Inferior parietal cortex (tissue), 1 donor: ENCODE data around the gene SIRPB1.
"Not testable (repeated sequence)": the region's sequence is repeated elsewhere in the genome, so short reads cannot be mapped to it uniquely, and the experiment has no call there.

Experiments
- DNase-seq: peaks from one replicate; pipeline ENCODE4 v3.0.0-alpha.2; 2016; ENCODE audit errors: extremely low spot score

Gene SIRPB1

DNA sequence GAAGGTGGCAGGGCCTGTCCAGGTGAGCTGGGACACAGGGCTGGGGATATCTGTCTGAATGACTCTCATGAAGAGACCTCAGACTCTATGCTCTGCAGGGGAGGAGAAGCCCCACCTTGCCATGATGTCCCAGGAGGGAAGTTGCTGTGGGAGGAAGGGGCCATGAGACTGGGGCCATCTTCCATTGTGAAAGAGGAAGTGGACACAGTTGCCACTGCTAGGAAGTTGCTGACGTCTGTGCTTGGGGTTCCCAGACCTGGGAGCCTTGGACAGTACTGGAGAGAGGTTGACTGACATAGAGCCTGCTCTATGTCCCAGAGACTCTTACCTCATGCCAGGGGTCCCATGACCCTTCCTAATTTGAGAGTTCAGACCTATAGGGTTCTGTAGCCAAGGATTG is 24.5 kb downstream of the SIRPB1 start:
- no peak for DNase-seq

DNA sequence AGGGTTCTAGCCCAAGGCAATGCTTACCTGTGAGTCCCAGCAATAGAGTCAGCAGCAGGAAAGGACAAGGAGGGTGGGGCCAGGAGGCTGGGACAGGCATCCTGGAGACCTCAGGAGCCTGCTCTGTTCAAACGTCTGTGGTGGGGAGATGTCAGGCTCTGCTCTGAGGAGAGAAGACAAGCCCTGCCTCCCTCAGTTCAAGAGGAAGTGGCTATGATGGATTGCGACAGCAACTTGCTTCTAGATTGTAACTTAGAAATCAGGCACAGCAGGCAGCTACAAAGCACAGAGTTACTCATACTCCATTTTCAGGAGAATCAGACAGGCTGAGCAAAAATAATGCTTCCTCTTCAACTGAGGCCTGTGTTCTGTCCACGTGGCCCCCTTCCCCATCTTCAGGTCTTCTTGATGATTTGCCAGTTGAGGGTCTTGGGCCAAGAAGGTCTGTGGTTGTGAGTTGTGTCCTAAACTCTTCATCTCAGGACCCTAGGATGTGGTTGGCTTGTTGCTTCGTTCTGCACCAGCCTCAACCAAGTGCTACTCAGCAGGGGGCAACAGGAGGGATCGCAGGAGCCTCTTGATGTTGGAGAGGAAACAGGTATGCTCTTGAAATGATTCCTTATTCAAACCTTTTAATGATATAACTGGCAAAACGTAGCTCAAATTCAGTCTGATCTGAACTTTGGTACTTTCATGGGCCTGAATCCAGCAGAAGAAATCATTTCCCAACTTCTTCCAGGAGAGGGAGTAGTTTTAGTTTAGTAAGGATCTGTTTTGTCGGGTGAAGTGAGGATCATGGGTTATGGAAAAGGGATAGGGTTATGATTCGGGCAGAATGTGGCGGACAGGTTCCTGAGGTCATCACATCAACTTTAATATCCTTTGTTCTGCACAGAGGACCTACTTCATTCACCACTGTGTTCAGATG is 31.0 kb downstream of the SIRPB1 start:
- no peak for DNase-seq

DNA sequence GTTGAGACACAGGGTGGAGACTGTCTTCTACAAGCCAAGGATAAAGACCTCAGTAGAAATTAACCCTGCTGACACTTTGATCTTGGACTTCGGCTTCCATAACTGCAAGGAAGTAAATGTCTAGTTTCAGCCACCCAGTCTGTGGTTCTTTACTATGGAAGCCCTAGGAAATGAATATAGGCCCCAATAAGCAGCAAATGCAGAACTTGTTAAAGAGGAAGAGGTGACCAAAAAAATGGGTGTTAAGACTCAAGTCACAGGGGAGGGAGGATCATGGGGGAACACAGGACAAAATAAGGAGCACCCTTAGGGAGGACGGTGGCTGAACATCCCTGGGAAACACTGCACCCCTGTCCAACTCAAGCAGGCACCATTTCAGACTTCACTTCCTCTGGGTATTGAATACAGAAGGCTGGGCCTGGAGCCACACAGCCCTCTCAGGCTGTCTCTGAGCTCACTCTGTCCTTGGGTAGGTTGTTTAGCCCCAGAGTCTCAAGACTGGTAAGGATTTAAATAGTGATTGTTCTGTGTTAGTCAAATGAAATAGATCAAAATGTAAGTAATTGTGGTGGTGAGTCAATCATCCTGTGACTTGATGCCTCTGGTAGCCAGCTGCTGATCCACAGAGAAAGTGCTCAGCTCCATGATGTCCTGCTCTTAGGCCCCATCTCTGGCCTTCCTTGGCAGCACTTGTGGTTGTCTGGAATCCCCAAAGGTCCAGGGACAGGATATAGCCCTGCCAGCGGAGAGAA is 31.9 kb downstream of the SIRPB1 start:
- no peak for DNase-seq

DNA sequence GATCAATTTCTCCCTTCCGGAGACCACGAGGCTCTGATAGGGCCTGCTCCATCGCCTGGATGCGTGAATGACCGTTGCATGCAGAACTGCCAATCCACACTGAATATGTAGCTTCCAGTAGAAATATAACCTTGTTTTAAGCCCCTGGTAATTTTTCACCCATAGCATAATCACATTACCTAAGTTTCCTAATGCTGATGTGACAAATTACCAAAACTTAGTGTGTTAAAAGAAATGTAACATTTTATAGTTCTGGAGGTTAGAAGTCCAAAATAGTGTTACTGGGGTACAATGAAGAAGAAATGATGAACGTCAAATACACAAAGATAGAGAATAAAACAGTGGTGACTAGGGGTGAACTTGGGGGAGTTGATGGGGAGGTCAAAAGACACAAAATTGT is 40.3 kb downstream of the SIRPB1 start:
- no peak for DNase-seq

DNA sequence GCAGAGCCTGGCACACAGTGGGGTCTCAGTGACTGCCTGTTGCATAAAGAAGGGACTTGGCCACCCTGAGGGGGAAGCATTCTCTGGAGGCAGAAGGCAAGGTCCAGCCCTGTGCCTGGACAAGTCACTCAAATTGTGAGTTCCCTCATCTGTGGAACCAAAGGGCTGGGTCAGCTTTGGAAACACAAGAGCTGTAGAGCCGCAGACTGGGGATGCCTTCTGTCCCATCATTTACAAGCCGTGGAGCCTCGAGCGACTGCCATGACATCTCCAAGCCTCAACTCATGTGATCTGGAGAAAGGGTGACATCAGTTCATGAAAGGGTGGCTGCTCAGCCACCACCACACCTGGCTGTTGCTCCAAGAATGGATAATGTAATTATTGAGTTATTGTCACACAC is 41.9 kb downstream of the SIRPB1 start:
- no peak for DNase-seq

DNA sequence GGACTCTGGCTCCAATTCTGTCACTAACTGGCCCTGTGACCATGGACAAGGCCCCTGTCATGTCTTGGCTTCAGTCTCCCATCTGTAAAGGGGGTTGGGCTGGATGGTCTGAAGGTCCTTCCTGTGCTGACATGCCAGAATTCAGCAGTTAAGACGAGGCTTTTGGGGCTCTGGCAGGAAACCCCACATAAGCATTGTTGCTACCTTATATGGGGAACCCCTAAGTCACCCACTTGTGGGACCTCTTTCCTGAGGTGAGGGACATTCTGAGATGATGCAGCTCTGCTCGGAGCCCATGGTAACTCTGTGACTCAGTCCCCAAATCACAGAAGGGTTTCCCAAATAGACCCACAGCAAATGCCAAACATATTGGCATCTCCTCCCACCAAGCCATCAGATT is 42.5 kb downstream of the SIRPB1 start:
- DNase-seq, result not testable (repeated sequence)

DNA sequence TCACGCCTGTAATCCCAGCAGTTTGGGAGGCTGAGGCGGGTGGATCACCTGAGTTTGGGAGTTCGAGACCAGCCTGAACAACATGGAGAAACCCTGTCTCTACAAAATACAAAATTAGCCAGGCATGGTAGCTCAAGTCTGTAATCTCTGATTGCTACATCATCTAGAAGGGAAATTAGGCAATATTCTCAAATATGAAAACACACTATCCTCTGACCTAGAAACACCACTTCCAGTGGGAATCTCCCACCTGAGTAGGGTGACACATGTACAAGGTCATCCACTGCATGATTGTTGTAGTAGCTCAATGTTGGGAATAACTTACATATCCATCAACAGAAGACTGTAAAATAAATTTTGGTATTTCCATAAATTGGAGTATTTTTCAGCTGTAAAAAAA is 43.2 kb downstream of the SIRPB1 start:
- DNase-seq, result no peak

DNA sequence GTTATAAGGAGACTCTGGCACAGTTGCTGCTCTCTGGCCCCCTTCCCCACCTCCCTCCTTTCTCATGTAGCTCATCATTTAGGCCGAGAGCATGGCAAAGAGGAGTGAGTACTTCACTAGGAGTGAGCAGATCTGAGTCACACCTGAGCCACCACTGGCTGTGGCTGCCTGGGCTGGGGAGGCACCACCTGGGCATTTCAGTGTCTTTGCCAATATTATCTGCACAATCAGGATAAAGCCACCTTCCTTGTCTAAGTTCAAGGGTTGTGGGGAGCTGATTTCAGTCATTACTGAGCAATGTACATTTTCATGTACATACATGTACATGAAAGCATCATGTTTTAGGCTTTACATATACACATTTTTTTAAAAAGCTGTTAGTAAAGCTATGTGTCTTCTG is 43.8 kb downstream of the SIRPB1 start:
- DNase-seq, result not testable (repeated sequence)

DNA sequence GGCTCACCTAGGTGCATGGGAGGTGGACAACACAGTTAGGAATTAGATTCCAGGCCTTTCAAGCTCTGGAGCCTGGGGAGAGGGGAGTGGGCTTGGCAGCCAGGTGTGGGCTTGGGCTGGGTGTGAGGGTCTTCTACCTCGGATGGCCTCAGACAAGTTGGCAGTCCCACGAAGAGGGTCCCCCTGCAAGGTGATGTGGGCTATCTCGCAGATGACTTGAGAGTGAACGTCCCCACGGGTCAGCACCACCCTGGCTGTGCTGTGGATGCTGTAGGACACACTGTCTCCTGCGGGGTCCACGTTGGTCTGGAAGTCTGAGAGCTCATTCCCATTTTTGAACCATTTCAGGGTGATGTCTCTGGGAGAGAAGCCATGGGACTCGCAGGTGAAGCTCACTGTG is 48.2 kb downstream of the SIRPB1 start:
- not testable (repeated sequence) for DNase-seq
